HUDEP-2 (cell line): ENCODE results near the gene TMPRSS2.

ENCODE experiments used
- DNase-seq, 76 experiments: peaks; one replicate each; lab custom pipeline; 2025; ENCODE audit not compliant: unreplicated experiment in 76 of 76; lab: John Stamatoyannopoulos, UW

Gene TMPRSS2

GRCh38 chr21:41507521-41508414 lies at the start of gene TMPRSS2:
TMPRSS2 (minus strand) TSS chr21:41508158; CDS start chr21:41498133, 10,025 bp downstream.
- no peak for DNase-seq

- no peak for DNase-seq
Measured at GRCh38 chr21:41555057-41555456, 47.1 kb upstream of the TMPRSS2 start.

GRCh38 chr21:41552254-41552653 lies 44.3 kb upstream of the TMPRSS2 start:
- DNase-seq: no peak

GRCh38 chr21:41548781-41549180 lies 40.8 kb upstream of the TMPRSS2 start:
- DNase-seq: no peak

GRCh38 chr21:41547111-41547510 lies 39.2 kb upstream of the TMPRSS2 start:
- DNase-seq: no peak

DNA sequence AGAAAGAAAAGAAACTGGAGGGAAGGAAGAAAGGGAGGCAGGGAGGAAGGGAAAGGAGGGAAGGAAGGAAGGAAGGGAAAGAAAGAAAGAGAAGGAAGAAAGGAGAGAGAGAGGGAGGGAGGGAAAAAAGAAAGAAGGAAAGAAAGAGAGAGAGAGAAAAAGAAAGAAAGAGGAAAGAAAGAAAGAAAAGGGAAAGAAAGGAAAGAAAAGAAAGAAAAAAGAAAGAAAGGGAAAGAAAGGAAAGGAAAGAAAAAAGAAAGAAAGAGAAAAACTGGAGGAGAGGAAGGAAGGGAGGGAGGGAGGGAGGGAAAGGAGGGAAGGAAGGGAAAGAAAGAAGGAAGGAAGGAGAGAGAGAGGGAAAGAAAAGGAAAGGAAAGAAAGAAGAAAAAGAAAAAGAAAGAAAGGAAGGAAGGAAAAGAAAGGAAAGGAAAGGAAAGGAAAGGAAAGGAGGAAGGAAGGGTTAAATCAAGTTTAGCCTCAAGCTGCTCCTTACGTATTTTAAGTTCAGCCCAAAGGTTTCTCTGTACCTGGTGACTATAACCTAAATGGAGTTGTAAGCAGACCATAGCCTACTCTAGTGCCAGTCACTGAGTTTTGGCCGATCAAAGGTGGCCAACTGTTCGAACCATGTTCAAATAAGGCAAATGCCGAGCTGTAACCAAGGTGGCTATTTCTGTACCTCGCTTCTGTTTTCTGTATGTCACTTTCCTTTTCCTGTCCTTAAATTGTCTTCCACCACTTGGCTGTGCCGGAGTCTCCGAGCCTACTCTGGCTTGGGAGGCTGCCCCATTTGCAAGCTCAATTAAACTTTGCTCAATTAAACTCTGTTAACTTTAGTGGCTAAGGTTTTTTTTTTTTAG lies 37.8 kb upstream of the TMPRSS2 start:
- no peak for DNase-seq

- no peak for DNase-seq
Measured at GRCh38 chr21:41542727-41543126, 34.8 kb upstream of the TMPRSS2 start.

DNA sequence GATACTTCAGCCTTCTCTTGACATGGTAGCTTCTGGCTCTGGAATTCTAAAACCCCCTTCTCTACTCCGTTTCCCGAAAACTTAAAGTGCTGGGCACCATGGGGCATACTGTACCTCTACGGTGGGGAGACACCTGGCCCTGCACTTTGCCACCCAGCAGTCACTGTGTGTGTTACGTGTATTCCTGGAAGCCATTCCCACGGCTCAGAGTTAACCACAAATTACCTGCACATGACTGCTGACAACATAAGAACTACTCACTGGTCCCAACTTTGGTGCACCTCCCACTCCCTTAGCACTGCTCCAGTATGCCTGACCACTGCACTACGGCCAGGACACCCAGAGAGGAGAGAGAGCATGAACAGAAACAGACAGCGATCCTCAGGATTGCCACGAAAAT lies 29.4 kb upstream of the TMPRSS2 start:
- DNase-seq: no peak

- DNase-seq: no peak
Measured at GRCh38 chr21:41536827-41537103, 28.8 kb upstream of the TMPRSS2 start.

GRCh38 chr21:41536076-41536826 lies 28.3 kb upstream of the TMPRSS2 start:
- DNase-seq: no peak

GRCh38 chr21:41530366-41530765 lies 22.4 kb upstream of the TMPRSS2 start:
- DNase-seq: no peak

- no peak for DNase-seq
Measured at GRCh38 chr21:41529769-41530168, 21.8 kb upstream of the TMPRSS2 start.

- DNase-seq: no peak
Measured at GRCh38 chr21:41526478-41527087, 18.6 kb upstream of the TMPRSS2 start.

GRCh38 chr21:41523175-41523574 lies 15.2 kb upstream of the TMPRSS2 start:
- DNase-seq: no peak

DNA sequence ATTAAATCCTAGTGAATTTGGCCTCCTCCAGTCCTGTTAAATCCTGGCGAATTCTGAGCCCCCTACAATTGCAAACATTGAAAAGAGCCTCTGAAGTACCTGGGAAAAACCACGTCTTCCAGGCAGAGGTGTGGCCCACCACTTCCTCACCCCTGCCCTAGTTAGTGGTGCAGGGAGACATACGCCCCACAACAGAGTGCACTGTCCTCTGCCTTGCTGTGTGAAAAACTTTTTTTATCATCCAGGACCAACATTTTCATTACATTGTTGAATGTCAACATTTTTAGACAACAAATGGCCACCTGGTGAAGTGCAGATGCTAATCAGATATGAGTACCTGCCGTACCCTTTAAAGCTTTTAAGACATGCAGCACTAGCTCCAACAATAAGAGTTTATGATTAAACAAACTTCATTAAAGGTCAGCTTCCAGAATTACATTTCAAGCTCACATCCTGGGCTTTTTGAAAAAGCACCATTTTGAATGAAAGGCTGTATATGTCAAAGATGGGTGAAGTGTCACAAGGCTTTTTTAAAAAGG lies 13.6 kb upstream of the TMPRSS2 start:
- no peak for DNase-seq

DNA sequence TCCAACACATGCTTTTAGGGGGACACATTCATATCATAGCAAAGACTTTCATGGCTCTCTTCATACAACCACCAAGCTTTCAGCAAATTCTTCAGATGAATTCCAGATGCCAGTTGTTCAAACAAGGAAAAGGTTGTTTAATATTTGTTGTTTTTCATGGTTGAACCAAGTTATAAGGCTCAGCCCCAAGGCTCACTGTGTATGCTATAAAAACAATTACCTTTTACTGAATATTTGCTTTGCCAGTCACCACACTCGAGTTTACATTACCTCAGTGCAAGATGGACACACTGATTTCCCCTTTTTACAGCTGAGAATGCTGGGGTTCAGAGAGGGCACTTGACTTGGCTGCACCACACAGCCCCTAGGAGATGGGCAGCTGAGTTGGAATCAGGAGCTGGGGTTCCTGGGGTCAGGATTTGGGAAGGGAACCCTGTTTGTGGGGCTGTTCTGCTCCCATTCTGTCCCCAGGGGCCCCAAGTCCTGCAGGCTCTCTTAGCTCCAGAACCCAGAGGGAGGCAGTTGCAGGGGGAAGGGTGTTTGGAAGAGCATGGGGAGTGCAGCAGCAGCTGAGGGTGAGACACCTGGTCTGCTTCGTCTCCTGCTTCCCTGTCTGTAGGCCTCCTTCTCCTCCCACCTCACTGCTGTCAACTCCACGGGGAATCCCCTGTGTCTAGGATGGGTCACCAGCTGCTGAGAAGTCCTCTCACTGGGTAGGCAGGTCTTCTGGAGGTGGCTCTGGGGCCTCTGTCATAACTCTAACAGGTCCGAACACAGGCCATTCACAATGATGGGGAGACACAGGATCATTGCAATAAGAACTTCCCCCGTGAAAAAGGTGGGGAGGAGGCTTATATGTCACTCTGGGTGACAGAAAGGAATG lies 12.8 kb upstream of the TMPRSS2 start:
- no peak for DNase-seq

DNA sequence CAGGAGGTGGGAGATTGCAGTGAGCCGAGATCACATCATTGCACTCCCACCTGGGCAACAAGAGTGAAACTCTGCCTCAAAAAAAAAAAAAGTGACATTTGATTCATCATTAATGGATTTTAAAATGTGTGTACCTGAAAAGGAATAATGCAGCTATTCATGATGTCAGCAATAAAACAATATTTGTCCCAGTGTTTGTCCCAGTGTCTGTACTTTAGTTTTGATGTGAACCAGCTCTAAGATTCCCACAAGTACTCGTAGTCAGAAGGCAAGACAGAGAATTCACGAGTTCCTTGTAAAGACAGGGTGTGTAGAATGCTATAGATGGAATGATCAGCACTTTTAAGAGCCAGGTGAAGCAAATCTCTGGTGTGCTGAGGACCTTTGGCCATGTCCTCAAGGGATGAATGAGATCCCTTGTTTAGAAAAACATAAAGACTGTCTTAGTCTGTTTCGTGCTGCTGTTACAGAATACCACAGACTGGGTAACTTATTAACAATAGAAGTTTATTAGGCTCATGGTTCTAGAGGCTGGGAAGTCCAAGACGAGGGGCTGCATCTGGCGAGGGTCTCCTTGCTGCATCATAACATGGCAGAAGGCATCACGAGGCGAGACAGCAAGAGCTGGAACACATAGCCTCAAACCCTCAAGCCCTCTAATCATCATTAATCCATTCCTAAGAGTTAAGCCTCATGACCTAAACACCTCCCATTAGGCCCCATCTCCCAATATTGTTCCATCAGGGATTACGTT lies 12.0 kb upstream of the TMPRSS2 start:
- no peak for DNase-seq

GRCh38 chr21:41518757-41519156 lies 10.8 kb upstream of the TMPRSS2 start:
- DNase-seq: no peak

DNA sequence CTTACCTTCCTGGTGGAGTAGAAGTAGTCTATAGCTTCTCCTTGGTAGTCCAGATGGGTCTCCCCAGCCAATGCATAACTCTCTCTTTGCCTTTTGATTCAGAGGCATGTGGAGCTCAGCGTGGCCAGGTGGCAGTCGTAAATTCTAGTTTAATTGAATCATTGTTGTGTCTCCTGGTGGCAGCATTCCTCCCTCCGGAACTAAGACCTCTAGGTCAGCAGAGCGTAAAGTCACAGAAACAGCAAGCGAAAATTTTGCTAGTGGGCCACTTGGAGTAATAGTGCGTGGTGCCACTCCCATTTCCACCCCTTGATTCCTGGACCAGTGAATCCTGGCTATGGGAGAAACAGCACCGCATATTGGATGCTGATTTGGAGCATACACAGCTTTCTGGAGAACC lies 3.9 kb upstream of the TMPRSS2 start:
- no peak for DNase-seq
